Measurements from ENCODE around the gene SORL1.

- TF ChIP-seq EZH2 (IDR thresholded peaks at IDR 0.05; ENCODE audit: insufficient read depth, poor library complexity, severe bottlenecking) (no peak), EZH2phosphoT487 (IDR thresholded peaks at IDR 0.05; ENCODE audit: insufficient read depth, low read depth) (no peak)
These were observed 215.7 kb downstream of the SORL1 start for GRCh38 chr11:121667836-121668235.

All from GM23248 (cell line).